HepG2 (cell line): ENCODE measurements around the gene TTYH2. TPM values are rescaled to one million over a fixed set of nuclear protein-coding genes. Genes with fewer than 3 reads are reported as not detected.
A peak's percentile ranks its signal among the peaks of the same experiment; 100 is the strongest.

Experiments used
- ARNT2 ChIP-seq: sonication (generic); formaldehyde crosslinking; IDR thresholded peaks from 2 replicates; pipeline ENCODE4 v1.8.0; 2022; ENCODE audit warnings: mild to moderate bottlenecking, low read depth, missing genetic modification reagents, moderate library complexity
- MAZ ChIP-seq, 2 experiments: sonication (generic) in 1 of 2; formaldehyde crosslinking in 1 of 2; IDR thresholded peaks; 2 replicates each; pipeline versions ENCODE4 v1.5.0 to v1.6.1; 2012 to 2020; ENCODE audit warnings: low read depth in 2 of 2, mild to moderate bottlenecking in 2 of 2, borderline replicate concordance in 1 of 2, improper control_type of control experiment in 1 of 2, low read length in 1 of 2, missing genetic modification reagents in 1 of 2, moderate library complexity in 1 of 2
- MYC ChIP-seq: sonication (generic); formaldehyde crosslinking; IDR thresholded peaks from 2 replicates; pipeline ENCODE4 v1.9.0; 2021; ENCODE audit warnings: missing genetic modification reagents, borderline replicate concordance
- PHF21A ChIP-seq: sonication (generic); formaldehyde crosslinking; IDR thresholded peaks from 2 replicates; pipeline ENCODE4 v1.5.0; 2020; ENCODE audit warnings: mild to moderate bottlenecking, missing genetic modification reagents
- SAP130 ChIP-seq: IDR thresholded peaks from 2 replicates; pipeline ENCODE4 v1.6.1; 2016; ENCODE audit warnings: low read depth
- SIN3A ChIP-seq: IDR thresholded peaks from 2 replicates; pipeline ENCODE4 v1.6.1; 2011; ENCODE audit warnings: low read depth, mild to moderate bottlenecking, control low read depth, low read length, borderline replicate concordance
- ZNF263 ChIP-seq: sonication (generic); formaldehyde crosslinking; IDR thresholded peaks from 2 replicates; pipeline ENCODE4 v1.4.0; 2020; ENCODE audit warnings: missing genetic modification reagents
- ZNF549 ChIP-seq: sonication (generic); formaldehyde crosslinking; IDR thresholded peaks from 2 replicates; pipeline ENCODE4 v1.5.0; 2020; ENCODE audit warnings: missing genetic modification reagents
- ZNF772 ChIP-seq: sonication (generic); formaldehyde crosslinking; IDR thresholded peaks from 2 replicates; pipeline ENCODE4 v1.5.0; 2020; ENCODE audit warnings: mild to moderate bottlenecking, missing genetic modification reagents
- ZNF790 ChIP-seq: sonication (generic); formaldehyde crosslinking; IDR thresholded peaks from 2 replicates; pipeline ENCODE4 v1.8.0; 2022; ENCODE audit warnings: missing genetic modification reagents, mild to moderate bottlenecking, borderline replicate concordance
- polyA plus RNA-seq, 8 experiments: library from polyadenylated mRNA; depleted of rRNA in 3 of 8; stranded (reverse) in 7 of 8; unstranded in 1 of 8; fragments of >200 nt; fragmentation: Illumina TruSeq in 4 of 8; extraction: Trizol in 4 of 8; gene quantifications; 2 replicates each; pipeline versions ENCODE4 v1.2.1 to v1.2.3, GENCODE V29; 2011 to 2016; ENCODE audit warnings: low read depth in 4 of 8, missing spikeins in 1 of 8, mixed read lengths in 1 of 8; ENCODE audit not compliant: insufficient read depth in 1 of 8
- total RNA-seq, 5 experiments: library from RNA; depleted of rRNA; stranded (reverse); fragments of >200 nt; fragmentation: Illumina TruSeq; extraction: Trizol; gene quantifications; 2 replicates each; pipeline ENCODE4 v1.2.3, GENCODE V29; 2016; ENCODE audit warnings: low read depth in 1 of 5
- TF ChIP-seq, protein P1 (sequence below): sonication (generic); formaldehyde crosslinking; IDR thresholded peaks from 2 replicates; pipeline ENCODE4 v1.9.0; 2021; ENCODE audit warnings: missing genetic modification reagents, mild to moderate bottlenecking, borderline replicate concordance
- TF ChIP-seq, protein P2 (sequence below): sonication (generic); formaldehyde crosslinking; IDR thresholded peaks from 2 replicates; pipeline ENCODE4 v1.5.0; 2020; ENCODE audit warnings: mild to moderate bottlenecking, missing genetic modification reagents, borderline replicate concordance
- TF ChIP-seq, protein P3 (sequence below): sonication (generic); formaldehyde crosslinking; IDR thresholded peaks from 2 replicates; pipeline ENCODE4 v1.5.1; 2020; ENCODE audit warnings: mild to moderate bottlenecking, missing genetic modification reagents, moderate library complexity
- TF ChIP-seq, protein P4 (sequence below): sonication (generic); formaldehyde crosslinking; IDR thresholded peaks from 2 replicates; pipeline ENCODE4 v1.4.0; 2020; ENCODE audit warnings: missing genetic modification reagents

Gene TTYH2
- total and polyA plus RNA-seq, 2 of the 13 experiments (the other 11 are each of a cell fraction or from before 2014, with no cell fraction given) = 0.77 to 0.96 TPM

DNA sequence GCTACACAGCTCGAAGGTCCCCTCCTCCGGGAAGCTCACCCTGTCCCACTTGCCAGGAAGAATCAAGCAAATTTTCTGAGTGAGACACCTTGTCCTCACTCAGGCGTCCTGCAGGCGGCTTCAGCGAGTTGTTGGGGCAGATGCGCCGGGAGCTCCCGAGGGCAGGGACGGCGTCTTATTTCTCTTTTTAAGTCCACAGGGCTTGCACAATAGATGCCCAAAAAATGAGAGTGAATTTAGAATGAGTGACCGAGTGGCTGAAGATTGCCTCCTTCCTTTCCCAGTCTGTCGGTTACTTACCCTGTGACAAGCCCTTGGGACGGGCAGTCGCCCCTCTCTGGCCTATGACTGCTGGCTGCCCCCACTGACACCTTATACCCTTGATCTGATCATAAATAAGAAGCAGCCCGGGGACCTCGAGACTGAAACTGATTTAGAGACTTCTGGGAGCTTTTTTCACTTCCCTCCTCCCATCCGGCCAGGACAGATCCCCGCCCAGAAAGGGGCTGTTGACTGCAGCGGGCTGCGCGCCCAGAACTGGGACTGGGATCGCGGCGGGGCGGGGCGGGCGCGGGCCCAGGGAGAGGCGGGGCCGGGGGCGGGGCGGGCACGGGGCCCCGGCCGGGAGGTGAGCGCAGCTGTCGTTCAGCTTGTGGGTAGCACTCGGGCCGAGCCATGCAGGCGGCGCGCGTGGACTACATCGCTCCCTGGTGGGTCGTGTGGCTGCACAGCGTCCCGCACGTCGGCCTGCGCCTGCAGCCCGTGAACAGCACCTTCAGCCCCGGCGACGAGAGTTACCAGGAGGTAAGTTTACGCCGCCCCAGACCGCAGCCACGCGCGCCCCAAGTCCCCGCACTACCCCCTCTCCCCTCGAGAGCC, at the start of gene TTYH2 (continued):
- peak; percentile 13; the same call in 1 of the 2 replicates for TF ChIP-seq MAZ (IDR thresholded peaks at IDR 0.05; ENCODE audit: borderline replicate concordance, low read depth, low read length)
- TF ChIP-seq MAZ (CRISPR knock-in tag; IDR thresholded peaks at IDR 0.05; ENCODE audit: low read depth) = peak; percentile 46; the same call in 1 of the 2 replicates
- TF ChIP-seq, protein P1, sequence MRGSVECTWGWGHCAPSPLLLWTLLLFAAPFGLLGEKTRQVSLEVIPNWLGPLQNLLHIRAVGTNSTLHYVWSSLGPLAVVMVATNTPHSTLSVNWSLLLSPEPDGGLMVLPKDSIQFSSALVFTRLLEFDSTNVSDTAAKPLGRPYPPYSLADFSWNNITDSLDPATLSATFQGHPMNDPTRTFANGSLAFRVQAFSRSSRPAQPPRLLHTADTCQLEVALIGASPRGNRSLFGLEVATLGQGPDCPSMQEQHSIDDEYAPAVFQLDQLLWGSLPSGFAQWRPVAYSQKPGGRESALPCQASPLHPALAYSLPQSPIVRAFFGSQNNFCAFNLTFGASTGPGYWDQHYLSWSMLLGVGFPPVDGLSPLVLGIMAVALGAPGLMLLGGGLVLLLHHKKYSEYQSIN (CRISPR knock-in tag) = no peak
- peak; percentile 29; the same call in 1 of the 2 replicates for TF ChIP-seq ZNF263 (CRISPR knock-in tag)
- peak; percentile 49; the same call in 1 of the 2 replicates for TF ChIP-seq SAP130 (CRISPR knock-in tag)
- TF ChIP-seq, protein P2, sequence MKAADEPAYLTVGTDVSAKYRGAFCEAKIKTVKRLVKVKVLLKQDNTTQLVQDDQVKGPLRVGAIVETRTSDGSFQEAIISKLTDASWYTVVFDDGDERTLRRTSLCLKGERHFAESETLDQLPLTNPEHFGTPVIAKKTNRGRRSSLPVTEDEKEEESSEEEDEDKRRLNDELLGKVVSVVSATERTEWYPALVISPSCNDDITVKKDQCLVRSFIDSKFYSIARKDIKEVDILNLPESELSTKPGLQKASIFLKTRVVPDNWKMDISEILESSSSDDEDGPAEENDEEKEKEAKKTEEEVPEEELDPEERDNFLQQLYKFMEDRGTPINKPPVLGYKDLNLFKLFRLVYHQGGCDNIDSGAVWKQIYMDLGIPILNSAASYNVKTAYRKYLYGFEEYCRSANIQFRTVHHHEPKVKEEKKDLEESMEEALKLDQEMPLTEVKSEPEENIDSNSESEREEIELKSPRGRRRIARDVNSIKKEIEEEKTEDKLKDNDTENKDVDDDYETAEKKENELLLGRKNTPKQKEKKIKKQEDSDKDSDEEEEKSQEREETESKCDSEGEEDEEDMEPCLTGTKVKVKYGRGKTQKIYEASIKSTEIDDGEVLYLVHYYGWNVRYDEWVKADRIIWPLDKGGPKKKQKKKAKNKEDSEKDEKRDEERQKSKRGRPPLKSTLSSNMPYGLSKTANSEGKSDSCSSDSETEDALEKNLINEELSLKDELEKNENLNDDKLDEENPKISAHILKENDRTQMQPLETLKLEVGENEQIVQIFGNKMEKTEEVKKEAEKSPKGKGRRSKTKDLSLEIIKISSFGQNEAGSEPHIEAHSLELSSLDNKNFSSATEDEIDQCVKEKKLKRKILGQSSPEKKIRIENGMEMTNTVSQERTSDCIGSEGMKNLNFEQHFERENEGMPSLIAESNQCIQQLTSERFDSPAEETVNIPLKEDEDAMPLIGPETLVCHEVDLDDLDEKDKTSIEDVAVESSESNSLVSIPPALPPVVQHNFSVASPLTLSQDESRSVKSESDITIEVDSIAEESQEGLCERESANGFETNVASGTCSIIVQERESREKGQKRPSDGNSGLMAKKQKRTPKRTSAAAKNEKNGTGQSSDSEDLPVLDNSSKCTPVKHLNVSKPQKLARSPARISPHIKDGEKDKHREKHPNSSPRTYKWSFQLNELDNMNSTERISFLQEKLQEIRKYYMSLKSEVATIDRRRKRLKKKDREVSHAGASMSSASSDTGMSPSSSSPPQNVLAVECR (CRISPR knock-in tag) = peak; percentile 53; the same call in 1 of the 2 replicates
- 0 out of 2 replicates have a peak, but pooled peaks have one; percentile 36 for TF ChIP-seq ARNT2 (CRISPR knock-in tag)
- TF ChIP-seq, protein P3, sequence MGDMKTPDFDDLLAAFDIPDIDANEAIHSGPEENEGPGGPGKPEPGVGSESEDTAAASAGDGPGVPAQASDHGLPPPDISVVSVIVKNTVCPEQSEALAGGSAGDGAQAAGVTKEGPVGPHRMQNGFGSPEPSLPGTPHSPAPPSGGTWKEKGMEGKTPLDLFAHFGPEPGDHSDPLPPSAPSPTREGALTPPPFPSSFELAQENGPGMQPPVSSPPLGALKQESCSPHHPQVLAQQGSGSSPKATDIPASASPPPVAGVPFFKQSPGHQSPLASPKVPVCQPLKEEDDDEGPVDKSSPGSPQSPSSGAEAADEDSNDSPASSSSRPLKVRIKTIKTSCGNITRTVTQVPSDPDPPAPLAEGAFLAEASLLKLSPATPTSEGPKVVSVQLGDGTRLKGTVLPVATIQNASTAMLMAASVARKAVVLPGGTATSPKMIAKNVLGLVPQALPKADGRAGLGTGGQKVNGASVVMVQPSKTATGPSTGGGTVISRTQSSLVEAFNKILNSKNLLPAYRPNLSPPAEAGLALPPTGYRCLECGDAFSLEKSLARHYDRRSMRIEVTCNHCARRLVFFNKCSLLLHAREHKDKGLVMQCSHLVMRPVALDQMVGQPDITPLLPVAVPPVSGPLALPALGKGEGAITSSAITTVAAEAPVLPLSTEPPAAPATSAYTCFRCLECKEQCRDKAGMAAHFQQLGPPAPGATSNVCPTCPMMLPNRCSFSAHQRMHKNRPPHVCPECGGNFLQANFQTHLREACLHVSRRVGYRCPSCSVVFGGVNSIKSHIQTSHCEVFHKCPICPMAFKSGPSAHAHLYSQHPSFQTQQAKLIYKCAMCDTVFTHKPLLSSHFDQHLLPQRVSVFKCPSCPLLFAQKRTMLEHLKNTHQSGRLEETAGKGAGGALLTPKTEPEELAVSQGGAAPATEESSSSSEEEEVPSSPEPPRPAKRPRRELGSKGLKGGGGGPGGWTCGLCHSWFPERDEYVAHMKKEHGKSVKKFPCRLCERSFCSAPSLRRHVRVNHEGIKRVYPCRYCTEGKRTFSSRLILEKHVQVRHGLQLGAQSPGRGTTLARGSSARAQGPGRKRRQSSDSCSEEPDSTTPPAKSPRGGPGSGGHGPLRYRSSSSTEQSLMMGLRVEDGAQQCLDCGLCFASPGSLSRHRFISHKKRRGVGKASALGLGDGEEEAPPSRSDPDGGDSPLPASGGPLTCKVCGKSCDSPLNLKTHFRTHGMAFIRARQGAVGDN (CRISPR knock-in tag) = peak; percentile 39
- TF ChIP-seq MYC (CRISPR knock-in tag) = peak; percentile 12; the same call in 1 of the 2 replicates
- 0 out of 2 replicates have a peak, but pooled peaks have one; percentile 39 for TF ChIP-seq ZNF772 (CRISPR knock-in tag)
- 0 out of 2 replicates have a peak, but pooled peaks have one; percentile 30 for TF ChIP-seq ZNF790
- TF ChIP-seq ZNF549 = no peak
- peak; percentile 36; the same call in 1 of the 2 replicates for TF ChIP-seq PHF21A (CRISPR knock-in tag)
- TF ChIP-seq, protein P4, sequence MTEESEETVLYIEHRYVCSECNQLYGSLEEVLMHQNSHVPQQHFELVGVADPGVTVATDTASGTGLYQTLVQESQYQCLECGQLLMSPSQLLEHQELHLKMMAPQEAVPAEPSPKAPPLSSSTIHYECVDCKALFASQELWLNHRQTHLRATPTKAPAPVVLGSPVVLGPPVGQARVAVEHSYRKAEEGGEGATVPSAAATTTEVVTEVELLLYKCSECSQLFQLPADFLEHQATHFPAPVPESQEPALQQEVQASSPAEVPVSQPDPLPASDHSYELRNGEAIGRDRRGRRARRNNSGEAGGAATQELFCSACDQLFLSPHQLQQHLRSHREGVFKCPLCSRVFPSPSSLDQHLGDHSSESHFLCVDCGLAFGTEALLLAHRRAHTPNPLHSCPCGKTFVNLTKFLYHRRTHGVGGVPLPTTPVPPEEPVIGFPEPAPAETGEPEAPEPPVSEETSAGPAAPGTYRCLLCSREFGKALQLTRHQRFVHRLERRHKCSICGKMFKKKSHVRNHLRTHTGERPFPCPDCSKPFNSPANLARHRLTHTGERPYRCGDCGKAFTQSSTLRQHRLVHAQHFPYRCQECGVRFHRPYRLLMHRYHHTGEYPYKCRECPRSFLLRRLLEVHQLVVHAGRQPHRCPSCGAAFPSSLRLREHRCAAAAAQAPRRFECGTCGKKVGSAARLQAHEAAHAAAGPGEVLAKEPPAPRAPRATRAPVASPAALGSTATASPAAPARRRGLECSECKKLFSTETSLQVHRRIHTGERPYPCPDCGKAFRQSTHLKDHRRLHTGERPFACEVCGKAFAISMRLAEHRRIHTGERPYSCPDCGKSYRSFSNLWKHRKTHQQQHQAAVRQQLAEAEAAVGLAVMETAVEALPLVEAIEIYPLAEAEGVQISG (CRISPR knock-in tag) = peak; percentile 16; the same call in 1 of the 2 replicates
- no peak for TF ChIP-seq SIN3A
